ENCODE results near the gene DUSP10.

Gene DUSP10

GRCh38 chr1:221741703-221742554 lies at the start of gene DUSP10:
Gene DUSP10, minus strand, starts transcription at chr1:221742089. Its CDS starts 2,345 bp downstream, at chr1:221739744.
- peak; percentile 98 for DNase-seq

DNA sequence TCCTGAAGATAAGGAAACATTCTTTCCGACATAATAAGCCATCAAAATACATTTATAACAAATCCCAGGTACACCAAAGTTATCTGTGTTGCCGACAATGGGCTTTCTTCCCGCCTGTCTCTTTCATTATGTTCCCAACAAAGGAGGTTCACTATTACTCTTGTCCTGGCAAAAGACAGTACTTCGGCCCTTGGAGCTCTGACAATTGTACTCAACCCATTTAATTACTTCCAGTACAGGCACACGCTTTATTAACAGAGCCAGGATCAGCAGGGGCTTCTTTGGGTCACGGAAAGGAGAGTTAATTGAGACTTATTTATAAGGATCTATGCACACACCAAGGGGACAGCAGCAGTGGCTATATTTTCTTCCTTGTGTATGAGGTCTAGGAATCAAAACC lies 46.6 kb upstream of the DUSP10 start:
- no peak for DNase-seq

- DNase-seq = no peak
Observed at GRCh38 chr1:221786647-221787046, 44.8 kb upstream of the DUSP10 start.

GRCh38 chr1:221783936-221784335 lies 42.0 kb upstream of the DUSP10 start:
- DNase-seq = no peak

DNA sequence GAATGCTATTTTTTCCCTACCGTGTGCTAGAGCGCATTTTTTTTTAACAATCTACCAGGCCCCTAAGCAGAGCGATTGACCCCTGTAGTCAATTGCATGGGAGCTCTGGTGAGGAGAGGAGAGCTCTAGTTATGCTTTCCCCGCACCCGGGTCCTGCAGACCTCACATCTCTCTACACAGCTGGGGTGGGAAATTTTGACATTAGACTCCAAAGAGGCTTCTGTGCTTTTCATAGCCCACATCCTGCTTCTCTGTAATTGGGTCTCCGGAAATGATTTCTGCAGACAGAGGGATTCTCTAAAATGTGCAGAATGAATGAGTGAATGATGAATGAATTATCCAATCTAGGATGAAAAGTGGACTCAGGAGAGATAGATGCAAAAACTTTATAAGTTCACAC lies 41.5 kb upstream of the DUSP10 start:
- DNase-seq = no peak

DNA sequence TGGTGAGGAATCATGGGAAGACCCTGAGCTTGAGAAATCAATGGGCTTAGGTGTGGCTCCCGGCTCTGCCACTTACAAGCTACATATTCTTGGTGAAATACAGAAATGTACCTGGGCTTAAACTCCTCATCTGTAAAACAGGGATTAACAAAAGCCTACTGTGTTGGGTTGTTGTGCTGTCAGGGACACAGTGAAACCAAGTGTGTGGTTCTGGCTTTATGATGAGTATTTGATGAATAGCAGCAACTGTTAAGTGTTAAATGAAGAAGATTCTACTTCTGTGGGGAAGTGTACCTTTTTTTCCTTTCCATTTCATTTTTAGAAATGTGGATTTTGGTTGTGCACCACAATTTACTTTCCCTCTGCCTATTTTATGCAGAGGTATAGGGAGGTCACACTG lies 41.1 kb upstream of the DUSP10 start:
- DNase-seq = no peak

DNA sequence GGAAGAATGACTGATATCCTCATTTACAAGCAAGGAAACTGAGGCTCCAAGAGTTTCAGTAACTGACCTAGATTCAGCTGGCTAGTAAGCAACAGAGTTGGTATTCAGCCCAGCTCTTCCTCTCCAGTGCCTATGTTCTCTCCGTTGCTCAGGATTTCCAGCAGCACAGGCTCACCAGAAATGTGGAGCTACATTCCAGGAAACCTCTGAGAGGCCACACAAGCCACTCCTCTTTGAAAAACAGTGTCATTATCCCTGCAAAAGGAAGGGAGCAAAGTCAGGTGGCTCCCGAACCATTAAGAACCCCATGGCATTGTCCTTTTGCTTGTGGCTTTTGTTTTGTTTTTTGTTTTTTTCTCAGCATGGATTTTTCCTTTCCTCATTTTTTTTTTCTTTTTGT lies 40.6 kb upstream of the DUSP10 start:
- no peak for DNase-seq

- DNase-seq = no peak
Observed at GRCh38 chr1:221781102-221781755, 39.3 kb upstream of the DUSP10 start.

- no peak for DNase-seq
Observed at GRCh38 chr1:221780175-221780574, 38.3 kb upstream of the DUSP10 start.

GRCh38 chr1:221779771-221780170 lies 37.9 kb upstream of the DUSP10 start:
- no peak for DNase-seq

DNA sequence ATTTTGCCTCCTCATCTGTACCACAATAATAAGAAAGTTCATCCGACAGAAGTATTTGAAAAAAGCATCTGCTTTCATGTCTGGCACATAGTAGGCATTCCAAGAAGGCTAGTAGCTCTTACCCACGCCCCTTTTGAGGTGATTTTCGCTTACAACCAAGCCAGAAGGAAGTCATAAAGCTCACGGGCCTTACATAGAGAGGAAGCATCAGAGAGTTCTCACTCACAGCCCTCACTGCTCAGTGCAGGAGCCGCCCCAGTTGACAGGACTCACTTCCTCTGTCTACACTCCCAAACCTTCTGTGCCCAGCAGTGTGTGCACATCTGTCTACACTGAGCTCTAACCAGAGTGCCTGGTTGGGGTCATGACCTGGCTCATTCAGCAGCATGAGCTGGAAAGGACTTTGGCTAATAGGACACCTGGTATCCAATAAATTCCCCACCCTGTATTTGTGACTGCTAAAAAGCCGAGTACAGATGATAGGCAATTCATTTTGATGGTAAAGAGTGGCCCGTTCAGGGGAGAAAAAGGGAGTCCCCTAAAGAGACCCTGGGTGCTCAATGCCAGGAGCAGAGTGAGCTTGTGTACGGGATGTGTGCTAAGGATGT lies 36.8 kb upstream of the DUSP10 start:
- no peak for DNase-seq

- DNase-seq = no peak
Observed at GRCh38 chr1:221778125-221778524, 36.2 kb upstream of the DUSP10 start.

DNA sequence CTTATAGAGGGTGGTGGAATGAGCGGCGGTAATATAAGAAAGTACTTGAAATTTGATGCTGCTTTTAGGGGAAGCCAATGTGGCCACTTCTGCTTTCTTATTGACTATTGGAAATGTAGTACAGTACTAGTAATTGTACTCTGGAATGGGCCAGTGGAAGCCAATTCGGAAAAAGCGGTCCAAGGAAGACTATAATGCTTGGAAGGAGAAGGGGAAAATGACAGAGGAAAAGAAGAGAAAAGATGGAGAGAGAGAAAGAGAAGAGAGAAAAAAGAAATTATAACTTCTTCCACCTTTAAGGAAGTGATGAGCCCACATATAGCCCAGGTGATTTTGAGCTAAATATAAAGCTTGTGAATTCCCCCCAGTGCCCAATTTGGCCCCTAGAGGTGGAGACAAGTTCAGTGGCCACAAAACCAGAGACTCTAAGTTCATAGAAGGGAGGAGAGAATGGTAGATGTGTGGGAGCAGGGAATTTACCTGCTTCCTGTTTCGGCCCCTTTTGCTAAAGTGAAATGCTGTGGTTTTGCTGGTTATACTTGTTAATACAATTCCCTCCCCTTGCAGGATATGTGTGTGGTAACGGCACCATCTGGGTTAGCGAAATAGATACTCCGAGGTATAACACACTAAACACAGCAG lies 35.7 kb upstream of the DUSP10 start:
- DNase-seq = peak; percentile 24

DNA sequence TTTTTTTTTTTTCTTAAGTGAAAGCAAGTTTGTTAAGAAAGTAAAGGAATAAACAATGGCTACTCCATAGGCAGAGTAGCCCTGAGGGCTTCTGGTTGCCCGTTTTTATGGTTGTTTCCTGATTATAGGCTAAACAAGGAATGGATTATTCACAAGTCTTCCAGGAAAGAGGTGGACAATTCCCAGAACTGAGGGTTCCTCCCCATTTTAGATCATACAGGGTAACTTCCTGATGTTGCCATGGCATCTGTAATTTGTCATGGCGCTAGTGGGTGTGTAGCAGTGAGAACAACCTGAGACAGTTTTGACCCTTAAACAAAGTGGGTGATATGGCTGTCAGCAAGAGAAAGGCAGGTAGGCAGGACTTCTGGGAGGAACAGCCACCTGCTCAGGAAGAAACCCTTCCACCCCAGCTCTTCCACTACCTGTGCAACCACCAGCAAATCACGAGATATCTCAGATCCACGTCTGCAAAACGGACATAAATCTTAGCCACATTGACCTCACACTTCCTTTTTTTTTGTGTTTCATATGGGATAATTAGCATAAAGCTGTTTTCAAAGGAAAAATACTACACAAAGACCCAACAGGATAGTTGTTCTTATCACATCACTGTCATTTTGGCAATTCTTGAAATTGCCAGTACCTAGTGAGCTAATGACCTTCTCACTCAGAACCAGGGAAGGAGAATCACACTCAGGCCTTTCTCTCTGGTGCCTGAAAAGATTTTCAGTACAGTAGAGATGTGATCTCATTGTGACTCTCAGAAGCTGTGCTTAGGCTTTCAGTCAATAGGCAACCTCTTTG lies 34.8 kb upstream of the DUSP10 start:
- DNase-seq = no peak

DNA sequence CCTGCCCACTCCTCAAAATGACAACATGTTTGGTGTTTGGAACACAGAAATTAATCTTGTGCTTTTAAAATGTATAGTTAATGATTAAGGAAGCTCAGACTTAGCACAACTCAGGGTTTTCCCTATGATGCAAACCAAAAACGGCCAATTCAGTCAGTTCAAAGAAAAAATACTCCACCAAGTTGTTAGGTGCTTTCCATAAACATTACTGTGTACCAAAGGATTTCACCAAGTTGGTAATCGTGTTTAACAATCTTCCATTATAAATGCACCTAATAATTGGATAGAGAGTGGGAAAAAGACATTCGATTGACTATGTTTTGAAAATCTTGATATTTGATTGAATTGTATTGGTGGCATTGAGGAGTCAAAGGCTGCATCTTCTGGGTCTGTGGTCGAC lies 33.3 kb upstream of the DUSP10 start:
- DNase-seq = no peak

GRCh38 chr1:221774054-221774842 lies 32.4 kb upstream of the DUSP10 start:
- DNase-seq = no peak

DNA sequence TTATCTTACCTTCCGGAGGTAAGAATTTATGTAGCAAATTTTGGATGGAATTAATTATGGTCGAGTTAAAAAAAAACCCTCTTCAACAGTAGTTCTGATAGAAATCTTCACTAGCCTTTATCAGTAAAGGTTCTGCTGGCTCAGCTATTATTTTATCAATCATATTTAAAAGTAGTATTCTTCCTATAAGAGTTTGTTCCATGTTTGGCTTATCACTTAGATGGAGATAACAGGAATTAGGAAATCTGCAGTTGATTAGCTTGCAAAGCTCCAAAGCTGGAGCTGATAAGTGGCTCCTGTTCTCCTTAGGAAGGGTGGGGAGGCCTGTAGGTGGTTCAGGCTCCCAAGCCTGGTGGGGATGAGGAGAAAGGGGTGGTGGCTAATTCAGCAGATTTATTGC lies 31.5 kb upstream of the DUSP10 start:
- no peak for DNase-seq

DNA sequence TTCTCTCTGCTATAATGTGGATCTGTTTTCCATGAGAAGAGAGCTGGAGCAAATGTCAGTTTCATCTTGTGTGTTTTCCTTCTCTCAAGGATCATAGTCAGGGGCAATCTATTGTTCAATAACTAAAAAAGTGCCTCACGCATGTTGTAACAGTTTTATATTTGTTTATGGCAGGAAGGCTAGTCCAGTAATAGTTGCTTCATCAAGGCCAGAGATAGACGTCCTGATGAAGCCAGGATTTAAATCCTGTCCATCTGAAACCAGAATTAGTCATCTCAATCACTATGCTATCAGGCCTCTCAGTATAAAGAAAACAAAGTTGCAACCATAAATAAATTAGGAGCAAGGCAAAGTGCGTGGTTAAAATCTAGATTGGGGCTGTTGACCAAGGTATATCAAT lies 30.2 kb upstream of the DUSP10 start:
- DNase-seq = no peak

DNA sequence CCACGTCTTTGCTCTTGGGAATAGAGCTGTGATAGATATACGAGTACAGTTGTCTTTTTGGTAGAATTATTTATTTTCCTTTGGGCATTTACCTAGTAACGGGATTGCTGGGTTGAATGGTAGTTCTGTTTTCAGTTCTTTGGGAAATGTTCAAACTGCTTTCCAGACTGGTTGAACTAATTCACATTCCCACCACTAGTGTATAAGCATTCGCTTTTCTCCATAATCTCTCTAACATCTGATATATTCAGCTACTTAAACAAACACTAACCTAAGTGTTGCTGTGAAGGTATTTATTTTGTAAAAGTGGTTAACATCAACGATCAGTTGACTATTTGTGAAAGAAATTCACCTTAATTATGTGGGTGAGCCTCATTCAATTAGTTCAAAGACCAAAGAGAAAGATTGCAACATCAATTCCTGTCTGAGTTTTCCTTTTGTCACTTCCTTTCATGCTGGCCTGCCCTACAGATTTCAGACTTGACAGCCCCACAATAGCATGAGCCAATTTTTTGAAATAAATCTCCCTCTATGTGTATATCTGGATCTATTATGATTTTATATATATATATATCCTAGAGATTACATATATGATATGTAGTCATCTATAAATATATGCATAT lies 26.7 kb upstream of the DUSP10 start:
- no peak for DNase-seq

GRCh38 chr1:221766210-221766609 lies 24.3 kb upstream of the DUSP10 start:
- DNase-seq = no peak

- DNase-seq = no peak
Observed at GRCh38 chr1:221765527-221765926, 23.6 kb upstream of the DUSP10 start.
